GM12878 (cell line): ENCODE measurements around the gene SYNGR2. TPM values are rescaled to one million over a fixed set of nuclear protein-coding genes. Genes with fewer than 3 reads are reported as not detected.

Source experiments
- ATF2 ChIP-seq: IDR thresholded peaks from 2 replicates; pipeline ENCODE4 v1.6.1; 2012; ENCODE audit warnings: low read length, inconsistent platforms
- CBX3 ChIP-seq: fragments of 200-600 bp; sonication (generic); IDR thresholded peaks from 2 replicates; pipeline ENCODE4 v1.6.1; 2016; ENCODE audit warnings: low read depth, borderline replicate concordance
- CHD1 ChIP-seq: IDR thresholded peaks from 2 replicates; pipeline ENCODE4 v1.6.1; 2012; ENCODE audit warnings: low read depth, low read length, improper control_type of control experiment
- HCFC1 ChIP-seq: fragments of 150-350 bp; IDR thresholded peaks from 2 replicates; pipeline ENCODE4 v1.6.1; 2014; ENCODE audit warnings: low read length
- IKZF2 ChIP-seq, 2 experiments: fragments of 450-650 bp; IDR thresholded peaks; 2 replicates each; pipeline ENCODE4 v1.6.1; 2017; ENCODE audit warnings: mild to moderate bottlenecking in 2 of 2, moderate library complexity in 2 of 2
- MEF2A ChIP-seq: IDR thresholded peaks from 2 replicates; pipeline ENCODE4 v1.6.1; 2011; ENCODE audit warnings: low read depth, mild to moderate bottlenecking, low read length, moderate library complexity; ENCODE audit not compliant: insufficient read depth
- MTA2 ChIP-seq: fragments of 450-650 bp; IDR thresholded peaks from 2 replicates; pipeline ENCODE4 v1.6.1; 2016; ENCODE audit warnings: low read depth, mild to moderate bottlenecking, moderate library complexity
- MYB ChIP-seq: fragments of 150-350 bp; IDR thresholded peaks from 2 replicates; pipeline ENCODE4 v1.6.1; 2014; ENCODE audit warnings: mild to moderate bottlenecking, low read depth, low read length, borderline replicate concordance
- NBN ChIP-seq: fragments of 450-650 bp; IDR thresholded peaks from 2 replicates; pipeline ENCODE4 v1.6.1; 2016
- NRF1 ChIP-seq: conservative IDR thresholded peaks from 2 replicates; pipeline ENCODE4 v1.6.1; 2011; ENCODE audit warnings: mild to moderate bottlenecking, low read depth, low read length, improper control_type of control experiment
- POU2F2 ChIP-seq: IDR thresholded peaks from 3 replicates; pipeline ENCODE4 v1.6.1; 2011; ENCODE audit warnings: low read depth, mild to moderate bottlenecking, low read length, borderline replicate concordance
- TCF3 ChIP-seq: IDR thresholded peaks from 2 replicates; pipeline ENCODE4 v1.6.1; 2012; ENCODE audit warnings: low read depth, mild to moderate bottlenecking, low read length, borderline replicate concordance; ENCODE audit not compliant: insufficient read depth
- polyA plus RNA-seq, 11 experiments: library from polyadenylated mRNA; depleted of rRNA in 4 of 11; unstranded in 6 of 11; stranded (reverse) in 5 of 11; fragments of >200 nt; fragmentation: Nextera tagmentation in 4 of 11; fragmentation: Illumina TruSeq in 1 of 11; extraction: Ambion mirVana in 4 of 11; extraction: Trizol in 1 of 11; gene quantifications; 1 replicate in 1 of 11; 2 replicates in 10 of 11; pipeline versions ENCODE4 v1.2.1 to v1.2.3, GENCODE V29; 2011 to 2016; ENCODE audit warnings: inconsistent platforms in 2 of 11, missing spikeins in 2 of 11, low read depth in 1 of 11
- total RNA-seq, 4 experiments: library from RNA; depleted of rRNA in 3 of 4; stranded (reverse); fragments of >200 nt in 3 of 4; fragmentation: Illumina TruSeq in 1 of 4; extraction: Trizol in 1 of 4; gene quantifications; 2 replicates each; pipeline versions ENCODE4 v1.2.1 to v1.2.3, GENCODE V29; 2013 to 2021
- TF ChIP-seq, protein P1 (sequence below): fragments of 450-650 bp; IDR thresholded peaks from 2 replicates; pipeline ENCODE4 v1.6.1; 2017; ENCODE audit warnings: mild to moderate bottlenecking, moderate library complexity
- TF ChIP-seq, protein P2 (sequence below): fragments of 450-650 bp; conservative IDR thresholded peaks from 2 replicates; pipeline ENCODE4 v1.6.1; 2017; ENCODE audit warnings: mild to moderate bottlenecking, moderate library complexity
- TF ChIP-seq, protein P3 (sequence below): IDR thresholded peaks from 2 replicates; pipeline ENCODE4 v1.6.1; 2011; ENCODE audit warnings: low read depth, low read length, improper control_type of control experiment, borderline replicate concordance
- TF ChIP-seq, protein P4 (sequence below): fragments of 450-650 bp; IDR thresholded peaks from 2 replicates; pipeline ENCODE4 v1.6.1; 2017; ENCODE audit warnings: mild to moderate bottlenecking, low read depth, inconsistent platforms; ENCODE audit not compliant: poor library complexity, severe bottlenecking

The SYNGR2 gene
- total and polyA plus RNA-seq, 10 of the 15 experiments (the other 5 are each of a cell fraction or from before 2014, with no cell fraction given) = 4.4 to 529 (median 261) TPM

DNA sequence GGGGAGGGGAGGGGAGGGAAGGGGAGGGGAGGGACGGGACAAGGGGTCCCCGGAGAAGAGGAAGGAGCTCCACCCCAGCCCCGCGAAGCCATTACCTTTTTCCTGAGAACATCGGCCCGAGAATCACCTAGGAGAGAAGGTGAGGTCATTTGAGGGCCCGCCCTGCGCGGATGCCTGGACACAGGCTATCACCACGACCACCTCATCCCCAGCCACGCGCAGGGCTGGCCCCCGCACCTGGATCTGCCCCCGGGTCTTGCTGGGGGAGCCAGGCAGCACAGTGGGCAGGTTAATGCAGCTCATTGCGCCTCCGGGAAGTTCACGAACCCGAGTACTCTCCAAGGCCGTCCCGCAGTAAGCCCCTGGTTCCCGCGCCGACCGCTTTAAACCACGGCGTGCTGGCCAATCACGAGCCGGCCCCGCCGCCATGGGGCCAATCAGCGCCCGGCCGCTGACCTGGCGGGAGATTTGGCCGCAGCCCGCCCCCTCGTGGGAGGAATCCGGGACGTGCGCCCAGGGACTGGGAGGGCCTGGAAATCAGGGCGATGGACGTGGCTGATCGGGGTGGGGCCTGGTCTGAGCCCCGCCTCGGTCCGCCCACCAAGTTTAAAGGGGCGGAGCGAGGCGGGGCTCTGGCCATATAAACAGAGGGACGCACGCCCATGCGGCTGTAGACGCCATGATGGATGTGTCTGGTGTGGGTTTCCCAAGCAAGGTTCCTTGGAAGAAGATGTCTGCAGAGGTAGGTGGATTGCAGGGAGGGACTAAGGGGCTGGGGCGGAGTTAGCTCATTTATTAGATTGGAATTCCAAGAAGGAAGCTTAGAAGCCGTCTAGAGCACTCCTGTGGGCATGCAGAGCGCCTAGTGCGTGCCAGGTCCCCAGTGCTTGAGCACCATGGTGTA lies 18.6 kb downstream of the SYNGR2 start, which contains the start of the genes AFMID and TK1 (continued):
- TF ChIP-seq, protein P1, sequence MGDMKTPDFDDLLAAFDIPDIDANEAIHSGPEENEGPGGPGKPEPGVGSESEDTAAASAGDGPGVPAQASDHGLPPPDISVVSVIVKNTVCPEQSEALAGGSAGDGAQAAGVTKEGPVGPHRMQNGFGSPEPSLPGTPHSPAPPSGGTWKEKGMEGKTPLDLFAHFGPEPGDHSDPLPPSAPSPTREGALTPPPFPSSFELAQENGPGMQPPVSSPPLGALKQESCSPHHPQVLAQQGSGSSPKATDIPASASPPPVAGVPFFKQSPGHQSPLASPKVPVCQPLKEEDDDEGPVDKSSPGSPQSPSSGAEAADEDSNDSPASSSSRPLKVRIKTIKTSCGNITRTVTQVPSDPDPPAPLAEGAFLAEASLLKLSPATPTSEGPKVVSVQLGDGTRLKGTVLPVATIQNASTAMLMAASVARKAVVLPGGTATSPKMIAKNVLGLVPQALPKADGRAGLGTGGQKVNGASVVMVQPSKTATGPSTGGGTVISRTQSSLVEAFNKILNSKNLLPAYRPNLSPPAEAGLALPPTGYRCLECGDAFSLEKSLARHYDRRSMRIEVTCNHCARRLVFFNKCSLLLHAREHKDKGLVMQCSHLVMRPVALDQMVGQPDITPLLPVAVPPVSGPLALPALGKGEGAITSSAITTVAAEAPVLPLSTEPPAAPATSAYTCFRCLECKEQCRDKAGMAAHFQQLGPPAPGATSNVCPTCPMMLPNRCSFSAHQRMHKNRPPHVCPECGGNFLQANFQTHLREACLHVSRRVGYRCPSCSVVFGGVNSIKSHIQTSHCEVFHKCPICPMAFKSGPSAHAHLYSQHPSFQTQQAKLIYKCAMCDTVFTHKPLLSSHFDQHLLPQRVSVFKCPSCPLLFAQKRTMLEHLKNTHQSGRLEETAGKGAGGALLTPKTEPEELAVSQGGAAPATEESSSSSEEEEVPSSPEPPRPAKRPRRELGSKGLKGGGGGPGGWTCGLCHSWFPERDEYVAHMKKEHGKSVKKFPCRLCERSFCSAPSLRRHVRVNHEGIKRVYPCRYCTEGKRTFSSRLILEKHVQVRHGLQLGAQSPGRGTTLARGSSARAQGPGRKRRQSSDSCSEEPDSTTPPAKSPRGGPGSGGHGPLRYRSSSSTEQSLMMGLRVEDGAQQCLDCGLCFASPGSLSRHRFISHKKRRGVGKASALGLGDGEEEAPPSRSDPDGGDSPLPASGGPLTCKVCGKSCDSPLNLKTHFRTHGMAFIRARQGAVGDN = peak; percentile 54; the same call in 1 of the 2 replicates
- no peak for TF ChIP-seq ATF2
- TF ChIP-seq TCF3 = peak; percentile 75; the same call in 1 of the 2 replicates
- TF ChIP-seq POU2F2 = peak; percentile 61; the same call in 2 of the 3 replicates
- TF ChIP-seq, protein P2, sequence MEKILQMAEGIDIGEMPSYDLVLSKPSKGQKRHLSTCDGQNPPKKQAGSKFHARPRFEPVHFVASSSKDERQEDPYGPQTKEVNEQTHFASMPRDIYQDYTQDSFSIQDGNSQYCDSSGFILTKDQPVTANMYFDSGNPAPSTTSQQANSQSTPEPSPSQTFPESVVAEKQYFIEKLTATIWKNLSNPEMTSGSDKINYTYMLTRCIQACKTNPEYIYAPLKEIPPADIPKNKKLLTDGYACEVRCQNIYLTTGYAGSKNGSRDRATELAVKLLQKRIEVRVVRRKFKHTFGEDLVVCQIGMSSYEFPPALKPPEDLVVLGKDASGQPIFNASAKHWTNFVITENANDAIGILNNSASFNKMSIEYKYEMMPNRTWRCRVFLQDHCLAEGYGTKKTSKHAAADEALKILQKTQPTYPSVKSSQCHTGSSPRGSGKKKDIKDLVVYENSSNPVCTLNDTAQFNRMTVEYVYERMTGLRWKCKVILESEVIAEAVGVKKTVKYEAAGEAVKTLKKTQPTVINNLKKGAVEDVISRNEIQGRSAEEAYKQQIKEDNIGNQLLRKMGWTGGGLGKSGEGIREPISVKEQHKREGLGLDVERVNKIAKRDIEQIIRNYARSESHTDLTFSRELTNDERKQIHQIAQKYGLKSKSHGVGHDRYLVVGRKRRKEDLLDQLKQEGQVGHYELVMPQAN = peak; percentile 96
- no peak for TF ChIP-seq HCFC1
- no peak for TF ChIP-seq CHD1
- TF ChIP-seq MTA2 = no peak
- no peak for TF ChIP-seq NRF1
- no peak for TF ChIP-seq CBX3
- TF ChIP-seq MYB = no peak
- peak; percentile 89 to 95 for TF ChIP-seq IKZF2 (IDR thresholded peaks at IDR 0.05)
- TF ChIP-seq, protein P3, sequence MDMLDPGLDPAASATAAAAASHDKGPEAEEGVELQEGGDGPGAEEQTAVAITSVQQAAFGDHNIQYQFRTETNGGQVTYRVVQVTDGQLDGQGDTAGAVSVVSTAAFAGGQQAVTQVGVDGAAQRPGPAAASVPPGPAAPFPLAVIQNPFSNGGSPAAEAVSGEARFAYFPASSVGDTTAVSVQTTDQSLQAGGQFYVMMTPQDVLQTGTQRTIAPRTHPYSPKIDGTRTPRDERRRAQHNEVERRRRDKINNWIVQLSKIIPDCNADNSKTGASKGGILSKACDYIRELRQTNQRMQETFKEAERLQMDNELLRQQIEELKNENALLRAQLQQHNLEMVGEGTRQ = no peak
- TF ChIP-seq MEF2A = no peak
- TF ChIP-seq NBN = peak; percentile 52; the same call in 1 of the 2 replicates
- TF ChIP-seq, protein P4, sequence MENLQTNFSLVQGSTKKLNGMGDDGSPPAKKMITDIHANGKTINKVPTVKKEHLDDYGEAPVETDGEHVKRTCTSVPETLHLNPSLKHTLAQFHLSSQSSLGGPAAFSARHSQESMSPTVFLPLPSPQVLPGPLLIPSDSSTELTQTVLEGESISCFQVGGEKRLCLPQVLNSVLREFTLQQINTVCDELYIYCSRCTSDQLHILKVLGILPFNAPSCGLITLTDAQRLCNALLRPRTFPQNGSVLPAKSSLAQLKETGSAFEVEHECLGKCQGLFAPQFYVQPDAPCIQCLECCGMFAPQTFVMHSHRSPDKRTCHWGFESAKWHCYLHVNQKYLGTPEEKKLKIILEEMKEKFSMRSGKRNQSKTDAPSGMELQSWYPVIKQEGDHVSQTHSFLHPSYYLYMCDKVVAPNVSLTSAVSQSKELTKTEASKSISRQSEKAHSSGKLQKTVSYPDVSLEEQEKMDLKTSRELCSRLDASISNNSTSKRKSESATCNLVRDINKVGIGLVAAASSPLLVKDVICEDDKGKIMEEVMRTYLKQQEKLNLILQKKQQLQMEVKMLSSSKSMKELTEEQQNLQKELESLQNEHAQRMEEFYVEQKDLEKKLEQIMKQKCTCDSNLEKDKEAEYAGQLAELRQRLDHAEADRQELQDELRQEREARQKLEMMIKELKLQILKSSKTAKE = peak; percentile 54
